ENCODE data around the gene KIF15. TPM values are rescaled to one million over a fixed set of nuclear protein-coding genes. Genes with fewer than 3 reads are reported as not detected.

KIF15 gene
- total RNA-seq, 2 donors from 2014 or later = 0.12 to 0.16 TPM

- no peak for ATAC-seq
- no peaks in the 10 kb centered on the region for H3K9me3 ChIP-seq (ENCODE audit: control insufficient read depth, low read length, poor library complexity, severe bottlenecking)
- H3K27me3 Mint-ChIP-seq = peaks cover 17% of the 10 kb centered on the region
- no peaks in the 10 kb centered on the region for H3K36me3 Mint-ChIP-seq (ENCODE audit: low read depth)
- H3K27ac Mint-ChIP-seq = no peak overlapping the region
- H3K4me3 Mint-ChIP-seq = no peak overlapping the region
- H3K4me1 Mint-ChIP-seq = no peaks in the 10 kb centered on the region
- DNase-seq = no peak
Measured at GRCh38 chr3:44894485-44894884, 132.9 kb downstream of the KIF15 start.

- no peaks in the 10 kb centered on the region for H3K36me3 Mint-ChIP-seq (ENCODE audit: low read depth)
- no peak overlapping the region for H3K27ac Mint-ChIP-seq
- DNase-seq (no peak), ATAC-seq (no peak)
- H3K4me1 Mint-ChIP-seq = no peaks in the 10 kb centered on the region
- no peak overlapping the region for H3K4me3 Mint-ChIP-seq
- no peaks in the 10 kb centered on the region for H3K9me3 ChIP-seq (ENCODE audit: control insufficient read depth, low read length, poor library complexity, severe bottlenecking)
- peaks cover 35% of the 10 kb centered on the region for H3K27me3 Mint-ChIP-seq
Measured at GRCh38 chr3:44896440-44896839, 134.8 kb downstream of the KIF15 start.

GRCh38 chr3:44899683-44900367 lies 138.2 kb downstream of the KIF15 start:
- H3K4me1 Mint-ChIP-seq = no peaks in the 10 kb centered on the region
- H3K4me3 Mint-ChIP-seq = no peak overlapping the region
- peaks cover 32% of the 10 kb centered on the region for H3K27me3 Mint-ChIP-seq
- DNase-seq (no peak), ATAC-seq (no peak)
- no peaks in the 10 kb centered on the region for H3K9me3 ChIP-seq (ENCODE audit: control insufficient read depth, low read length, poor library complexity, severe bottlenecking)
- no peaks in the 10 kb centered on the region for H3K36me3 Mint-ChIP-seq (ENCODE audit: low read depth)
- H3K27ac Mint-ChIP-seq = no peak overlapping the region

- Mint-ChIP-seq H3K4me3 (no peak overlapping the region), H3K27ac (no peak overlapping the region), H3K4me1 (no peaks in the 10 kb centered on the region), H3K36me3 (ENCODE audit: low read depth) (peaks cover 2% of the 10 kb centered on the region), H3K27me3 (peaks cover 32% of the 10 kb centered on the region)
- no peaks in the 10 kb centered on the region for H3K9me3 ChIP-seq (ENCODE audit: control insufficient read depth, low read length, poor library complexity, severe bottlenecking)
- ATAC-seq (no peak), DNase-seq (no peak)
Measured at GRCh38 chr3:44902628-44903027, 141.0 kb downstream of the KIF15 start.

Other genes starting within 250 kb of the KIF15 start
- gene ZKSCAN7, start 206.6 kb upstream of the KIF15 start, total RNA-seq = 1 to 10 TPM in 1 of 2 donors, under 1 TPM in 1; 0.81 to 1.7 TPM
- gene ZNF660, start 176.8 kb upstream of the KIF15 start, total RNA-seq = under 1 TPM in 1 of 2 donors, not detected in 1; 0.20 TPM
- 1 to 10 TPM; 5.0 to 6.3 TPM for gene ZNF197, start 136.8 kb upstream of the KIF15 start, total RNA-seq
- gene ZNF35, start 113.1 kb upstream of the KIF15 start, total RNA-seq = 1 to 10 TPM in 1 of 2 donors, under 1 TPM in 1; 0.62 to 1.6 TPM
- 1 to 10 TPM in 1 of 2 donors, under 1 TPM in 1; 0.91 to 2.2 TPM for gene ZNF502, start 49.1 kb upstream of the KIF15 start, total RNA-seq
- 1 to 10 TPM; 1.3 to 2.4 TPM for gene ZNF501, start 32.2 kb upstream of the KIF15 start, total RNA-seq
- 10 to 100 TPM; 23.1 to 28.7 TPM for gene KIAA1143, start 175 bp upstream of the KIF15 start, total RNA-seq
- gene TMEM42, start 100.1 kb downstream of the KIF15 start, total RNA-seq = 10 to 100 TPM; 10.5 to 13.9 TPM
- gene TGM4, start 112.8 kb downstream of the KIF15 start, total RNA-seq = not detected
- gene ZDHHC3, start 214.4 kb downstream of the KIF15 start, total RNA-seq = 10 to 100 TPM; 43.5 to 51.4 TPM
- 10 to 100 TPM; 36.5 to 36.9 TPM for gene EXOSC7, start 214.4 kb downstream of the KIF15 start, total RNA-seq

Measured in T-helper 17 cell (primary cell).